Measurements from ENCODE around the gene RCC1.
"Not testable (repeated sequence)": the region's sequence is repeated elsewhere in the genome, so short reads cannot be mapped to it uniquely, and the experiment has no call there.

RCC1 gene

GRCh38 chr1:28566931-28567330 is 61.1 kb downstream of the RCC1 start:
- Histone ChIP-seq H3K27me3 (ENCODE audit: control insufficient read depth in 5 of 5, insufficient read depth in 4 of 5, low read length in 5 of 5) (no peaks in the 10 kb centered on the region), H3K27ac (ENCODE audit: low read depth, low read length) (no peak overlapping the region), H3K4me3 (ENCODE audit: low read depth in 1 of 5, low read length in 5 of 5) (no peak overlapping the region), H3K36me3 (ENCODE audit: control insufficient read depth in 5 of 5, insufficient read depth in 5 of 5, low read length in 5 of 5) (peaks cover 13 to 73% (median 60%) of the 10 kb centered on the region in 5 donors), H3K4me1 (ENCODE audit: control insufficient read depth in 5 of 5, insufficient read depth in 5 of 5, low read length in 5 of 5) (no peaks in the 10 kb centered on the region), H3K9me3 (ENCODE audit: control insufficient read depth in 5 of 5, low read length in 5 of 5) (no peaks in the 10 kb centered on the region), H3K9ac (ENCODE audit: low read length in 5 of 5) (no peak overlapping the region)

DNA sequence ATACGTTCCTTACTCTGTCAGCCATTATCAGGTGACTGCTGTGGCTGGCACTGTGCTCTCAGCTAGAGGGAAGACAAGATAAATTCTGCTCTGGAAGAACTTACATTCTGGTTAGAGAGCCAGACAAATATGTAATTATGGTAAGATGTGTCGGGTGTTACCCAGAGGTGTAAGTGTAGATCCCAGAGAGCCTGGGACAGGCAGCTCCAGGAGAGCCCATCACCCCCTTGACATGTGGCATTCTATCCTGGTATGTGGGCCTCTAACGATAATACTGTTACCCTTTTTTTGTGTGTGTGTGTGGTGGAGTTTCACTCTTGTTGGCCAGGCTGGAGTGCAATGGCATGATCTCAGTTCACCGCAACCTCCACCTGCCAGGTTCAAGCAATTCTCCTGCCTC is 66.1 kb downstream of the RCC1 start:
- Histone ChIP-seq H3K9ac (ENCODE audit: low read length in 5 of 5) (no peak overlapping the region), H3K4me3 (ENCODE audit: low read depth in 1 of 5, low read length in 5 of 5) (no peak overlapping the region), H3K27ac (ENCODE audit: low read depth, low read length) (no peak overlapping the region), H3K9me3 (ENCODE audit: control insufficient read depth in 5 of 5, low read length in 5 of 5) (no peaks in the 10 kb centered on the region), H3K27me3 (ENCODE audit: control insufficient read depth in 5 of 5, insufficient read depth in 4 of 5, low read length in 5 of 5) (no peaks in the 10 kb centered on the region), H3K36me3 (ENCODE audit: control insufficient read depth in 5 of 5, insufficient read depth in 5 of 5, low read length in 5 of 5) (peaks cover 7 to 61% (median 46%) of the 10 kb centered on the region in 5 donors), H3K4me1 (ENCODE audit: control insufficient read depth in 5 of 5, insufficient read depth in 5 of 5, low read length in 5 of 5) (no peaks in the 10 kb centered on the region)

- not testable (repeated sequence) for H3K4me3 ChIP-seq (ENCODE audit: low read depth in 1 of 5, low read length in 5 of 5); H3K4me1 ChIP-seq (ENCODE audit: control insufficient read depth in 5 of 5, insufficient read depth in 5 of 5, low read length in 5 of 5); H3K27ac ChIP-seq (ENCODE audit: low read depth, low read length); H3K9me3 ChIP-seq (ENCODE audit: control insufficient read depth in 5 of 5, low read length in 5 of 5); H3K27me3 ChIP-seq (ENCODE audit: control insufficient read depth in 5 of 5, insufficient read depth in 4 of 5, low read length in 5 of 5); H3K9ac ChIP-seq (ENCODE audit: low read length in 5 of 5)
- peaks cover 7 to 61% (median 46%) of the 10 kb centered on the region in 5 donors for H3K36me3 ChIP-seq (ENCODE audit: control insufficient read depth in 5 of 5, insufficient read depth in 5 of 5, low read length in 5 of 5)
Observed at GRCh38 chr1:28572891-28573290, 67.0 kb downstream of the RCC1 start.

DNA sequence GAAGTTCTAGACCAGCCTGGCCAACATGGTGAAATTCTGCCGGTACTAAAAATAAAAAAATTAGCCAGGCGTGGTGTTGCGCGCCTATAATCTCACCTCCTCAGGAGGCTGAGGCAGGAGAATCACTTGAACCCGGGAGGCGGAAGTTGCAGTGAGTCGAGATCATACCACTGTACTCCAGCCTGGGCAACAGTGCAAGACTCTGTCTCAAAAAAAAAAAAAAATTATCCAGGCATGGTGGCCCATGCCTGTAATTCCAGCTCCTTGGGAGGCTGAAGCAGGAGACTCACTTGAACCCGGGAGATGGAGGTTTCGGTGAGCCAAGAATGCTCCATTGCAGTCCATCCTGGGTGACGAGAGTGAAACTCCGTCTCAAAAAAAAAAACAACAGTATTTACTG is 67.7 kb downstream of the RCC1 start:
- Histone ChIP-seq H3K27me3 (ENCODE audit: control insufficient read depth in 5 of 5, insufficient read depth in 4 of 5, low read length in 5 of 5) (no peaks in the 10 kb centered on the region), H3K9ac (ENCODE audit: low read length in 5 of 5) (no peak overlapping the region), H3K4me3 (ENCODE audit: low read depth in 1 of 5, low read length in 5 of 5) (no peak overlapping the region), H3K4me1 (ENCODE audit: control insufficient read depth in 5 of 5, insufficient read depth in 5 of 5, low read length in 5 of 5) (peaks cover 0 to 7% (median 0%) of the 10 kb centered on the region in 5 donors), H3K9me3 (ENCODE audit: control insufficient read depth in 5 of 5, low read length in 5 of 5) (no peaks in the 10 kb centered on the region), H3K27ac (ENCODE audit: low read depth, low read length) (no peak overlapping the region), H3K36me3 (ENCODE audit: control insufficient read depth in 5 of 5, insufficient read depth in 5 of 5, low read length in 5 of 5) (peaks cover 9 to 61% (median 44%) of the 10 kb centered on the region in 5 donors)

DNA sequence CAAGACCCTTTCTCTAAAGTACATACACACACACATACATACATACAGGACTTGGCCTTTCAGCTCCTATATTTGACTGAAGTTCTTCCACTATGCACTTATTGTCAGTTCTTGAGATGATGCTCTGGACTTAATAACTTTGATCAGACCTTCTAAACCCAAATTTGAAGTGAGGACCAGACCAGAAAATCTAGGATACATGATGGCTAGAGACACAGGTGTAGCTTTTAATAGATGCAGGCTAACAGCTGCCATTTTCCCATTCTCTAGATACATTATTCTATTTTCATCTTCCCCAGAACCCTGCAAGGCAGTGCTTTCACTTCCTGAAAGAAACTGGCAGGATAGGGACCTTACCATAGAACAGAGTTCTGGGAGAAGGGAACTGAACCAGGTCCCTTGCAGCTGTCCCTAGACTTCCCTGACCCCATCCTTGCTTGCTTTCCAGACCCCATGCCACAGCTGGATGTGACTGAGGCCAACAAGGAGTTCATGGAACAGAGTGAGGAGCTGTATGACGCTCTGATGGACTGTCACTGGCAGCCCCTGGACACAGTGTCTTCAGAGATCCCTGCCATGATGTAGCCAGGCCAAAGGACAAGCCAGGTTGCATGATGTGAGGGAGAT is 71.3 kb downstream of the RCC1 start:
- Histone ChIP-seq H3K4me3 (ENCODE audit: low read depth in 1 of 5, low read length in 5 of 5) (no peak overlapping the region), H3K4me1 (ENCODE audit: control insufficient read depth in 5 of 5, insufficient read depth in 5 of 5, low read length in 5 of 5) (peaks cover 0 to 40% (median 24%) of the 10 kb centered on the region in 5 donors), H3K9ac (ENCODE audit: low read length in 5 of 5) (peak overlapping the region in 1 of 5 donors; percentile 44), H3K9me3 (ENCODE audit: control insufficient read depth in 5 of 5, low read length in 5 of 5) (no peaks in the 10 kb centered on the region), H3K36me3 (ENCODE audit: control insufficient read depth in 5 of 5, insufficient read depth in 5 of 5, low read length in 5 of 5) (peaks cover 14 to 58% (median 41%) of the 10 kb centered on the region in 5 donors), H3K27ac (ENCODE audit: low read depth, low read length) (no peak overlapping the region), H3K27me3 (ENCODE audit: control insufficient read depth in 5 of 5, insufficient read depth in 4 of 5, low read length in 5 of 5) (no peaks in the 10 kb centered on the region)

DNA sequence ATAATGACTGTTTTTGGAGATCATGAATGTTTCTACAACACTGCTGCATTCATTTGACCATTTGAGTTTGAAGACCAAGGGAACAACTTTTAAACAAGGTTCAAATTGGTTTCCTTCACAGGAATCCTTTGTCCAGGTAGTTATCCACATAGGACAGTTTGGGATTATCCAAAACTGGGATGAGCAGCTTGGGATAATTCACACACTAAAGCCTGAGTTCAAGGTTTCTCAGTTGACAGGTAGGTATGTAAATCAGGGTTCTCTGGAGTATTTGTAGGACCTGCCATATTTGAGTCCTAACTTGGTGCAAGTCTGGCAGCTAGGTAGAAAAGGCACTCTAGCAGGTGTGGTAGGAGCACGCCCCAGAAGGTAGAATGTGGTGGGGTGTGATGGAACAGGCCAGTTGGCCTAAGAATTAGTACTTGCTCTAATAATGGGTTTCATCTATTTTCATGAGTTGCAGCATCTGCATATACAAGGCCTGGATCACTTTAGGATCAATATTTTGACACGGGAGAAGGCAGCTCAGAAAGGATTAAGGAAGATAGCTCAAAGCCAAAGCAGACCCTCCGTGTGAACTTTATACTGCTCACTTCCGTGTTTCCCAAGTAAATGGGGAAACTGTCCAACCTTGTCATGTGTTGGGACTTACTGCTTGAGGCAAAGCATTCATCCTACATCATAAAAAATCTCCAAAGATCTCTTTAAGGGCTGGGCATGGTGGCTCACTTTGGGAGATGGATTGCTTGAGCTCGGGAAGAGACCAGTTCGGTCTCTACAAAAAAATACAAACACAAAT is 72.1 kb downstream of the RCC1 start:
- Histone ChIP-seq H3K36me3 (ENCODE audit: control insufficient read depth in 5 of 5, insufficient read depth in 5 of 5, low read length in 5 of 5) (peaks cover 14 to 58% (median 41%) of the 10 kb centered on the region in 5 donors), H3K4me1 (ENCODE audit: control insufficient read depth in 5 of 5, insufficient read depth in 5 of 5, low read length in 5 of 5) (peaks cover 0 to 45% (median 29%) of the 10 kb centered on the region in 5 donors), H3K27me3 (ENCODE audit: control insufficient read depth in 5 of 5, insufficient read depth in 4 of 5, low read length in 5 of 5) (no peaks in the 10 kb centered on the region), H3K9ac (ENCODE audit: low read length in 5 of 5) (peak overlapping the region in 1 of 5 donors; percentile 22), H3K27ac (ENCODE audit: low read depth, low read length) (no peak overlapping the region), H3K9me3 (ENCODE audit: control insufficient read depth in 5 of 5, low read length in 5 of 5) (no peaks in the 10 kb centered on the region), H3K4me3 (ENCODE audit: low read depth in 1 of 5, low read length in 5 of 5) (no peak overlapping the region)

- Histone ChIP-seq H3K36me3 (ENCODE audit: control insufficient read depth in 5 of 5, insufficient read depth in 5 of 5, low read length in 5 of 5) (peaks cover 14 to 52% (median 39%) of the 10 kb centered on the region in 5 donors), H3K9me3 (ENCODE audit: control insufficient read depth in 5 of 5, low read length in 5 of 5) (no peaks in the 10 kb centered on the region), H3K27ac (ENCODE audit: low read depth, low read length) (no peak overlapping the region), H3K4me1 (ENCODE audit: control insufficient read depth in 5 of 5, insufficient read depth in 5 of 5, low read length in 5 of 5) (peaks cover 0 to 47% (median 32%) of the 10 kb centered on the region in 5 donors), H3K27me3 (ENCODE audit: control insufficient read depth in 5 of 5, insufficient read depth in 4 of 5, low read length in 5 of 5) (no peaks in the 10 kb centered on the region), H3K4me3 (ENCODE audit: low read depth in 1 of 5, low read length in 5 of 5) (no peak overlapping the region), H3K9ac (ENCODE audit: low read length in 5 of 5) (peak overlapping the region in 1 of 5 donors; percentile 48)
Observed at GRCh38 chr1:28578696-28579218, 72.9 kb downstream of the RCC1 start.

DNA sequence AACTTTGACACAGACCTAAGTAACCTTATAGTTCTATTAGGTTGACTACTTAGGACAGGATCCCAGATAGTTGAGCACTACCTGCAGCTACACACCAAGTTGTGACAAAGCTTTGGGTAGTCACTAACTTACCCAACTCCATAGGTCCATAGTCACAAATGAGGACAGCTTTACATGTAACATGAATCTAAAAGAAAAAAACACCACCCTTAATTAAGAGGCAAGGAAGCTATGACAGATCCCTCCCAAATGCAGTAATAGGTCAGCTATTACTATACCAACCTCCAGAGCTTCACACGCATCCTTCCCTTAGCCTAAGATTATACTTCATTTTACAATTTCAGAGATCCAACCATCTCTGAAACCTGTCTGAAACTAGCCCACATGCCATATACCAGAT is 73.6 kb downstream of the RCC1 start:
- Histone ChIP-seq H3K27ac (ENCODE audit: low read depth, low read length) (no peak overlapping the region), H3K4me1 (ENCODE audit: control insufficient read depth in 5 of 5, insufficient read depth in 5 of 5, low read length in 5 of 5) (peaks cover 0 to 47% (median 32%) of the 10 kb centered on the region in 5 donors), H3K9me3 (ENCODE audit: control insufficient read depth in 5 of 5, low read length in 5 of 5) (no peaks in the 10 kb centered on the region), H3K36me3 (ENCODE audit: control insufficient read depth in 5 of 5, insufficient read depth in 5 of 5, low read length in 5 of 5) (peaks cover 14 to 47% (median 39%) of the 10 kb centered on the region in 5 donors), H3K27me3 (ENCODE audit: control insufficient read depth in 5 of 5, insufficient read depth in 4 of 5, low read length in 5 of 5) (no peaks in the 10 kb centered on the region), H3K9ac (ENCODE audit: low read length in 5 of 5) (peak overlapping the region in 3 of 5 donors; percentile 12 to 56 (median 21)), H3K4me3 (ENCODE audit: low read depth in 1 of 5, low read length in 5 of 5) (peak overlapping the region in 3 of 5 donors; percentile 92 to 98 (median 94))

DNA sequence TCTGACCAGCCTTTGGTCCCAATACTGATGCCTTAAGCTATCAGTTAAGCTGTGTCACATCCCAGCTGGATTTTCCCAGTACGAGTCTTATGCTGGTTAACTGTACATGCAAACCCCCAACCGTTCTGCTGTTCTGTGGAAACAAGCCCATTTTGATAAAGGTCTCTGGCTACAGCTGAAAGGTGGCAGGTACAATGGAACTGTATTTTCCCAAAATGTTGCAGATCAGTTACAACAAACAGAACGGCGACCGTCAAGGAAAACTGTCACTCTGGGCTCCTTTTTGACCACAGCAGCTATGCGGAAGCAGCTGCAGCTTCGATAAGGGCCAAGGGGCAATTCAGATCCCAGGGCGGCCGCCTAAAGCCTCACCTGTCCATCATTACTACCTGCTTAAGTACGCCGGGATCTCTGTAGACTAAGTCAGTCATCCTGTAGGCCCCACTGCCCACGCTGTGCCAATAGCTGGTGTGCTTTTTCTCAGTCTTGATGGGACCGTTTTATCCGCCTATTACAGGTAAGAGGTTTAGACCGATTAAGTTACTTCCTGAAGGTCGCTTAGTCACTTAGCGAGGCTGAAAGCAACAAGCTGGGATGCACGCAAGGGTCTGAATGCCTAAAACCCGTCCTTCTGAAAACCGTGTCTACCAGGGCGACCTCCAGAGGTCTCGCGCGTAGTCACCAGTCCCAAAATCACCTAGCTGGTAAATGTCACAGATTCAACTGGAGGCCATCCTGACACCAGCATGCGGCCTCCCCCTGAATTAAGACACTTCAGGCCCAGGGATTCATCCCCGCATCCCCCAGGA is 75.1 kb downstream of the RCC1 start:
- Histone ChIP-seq H3K27ac (ENCODE audit: low read depth, low read length) (peak overlapping the region; percentile 91), H3K36me3 (ENCODE audit: control insufficient read depth in 5 of 5, insufficient read depth in 5 of 5, low read length in 5 of 5) (peaks cover 14 to 39% (median 34%) of the 10 kb centered on the region in 5 donors), H3K4me1 (ENCODE audit: control insufficient read depth in 5 of 5, insufficient read depth in 5 of 5, low read length in 5 of 5) (peaks cover 0 to 47% (median 32%) of the 10 kb centered on the region in 5 donors), H3K4me3 (ENCODE audit: low read depth in 1 of 5, low read length in 5 of 5) (peak overlapping the region; percentile 84 to 98 (median 93)), H3K27me3 (ENCODE audit: control insufficient read depth in 5 of 5, insufficient read depth in 4 of 5, low read length in 5 of 5) (no peaks in the 10 kb centered on the region), H3K9me3 (ENCODE audit: control insufficient read depth in 5 of 5, low read length in 5 of 5) (no peaks in the 10 kb centered on the region), H3K9ac (ENCODE audit: low read length in 5 of 5) (peak overlapping the region; percentile 82 to 95 (median 90))

Data from subcutaneous abdominal adipose tissue (tissue), 5 donors.